HG02938 (cell line): Measurements from ENCODE around the gene IQGAP1.
A peak's percentile ranks its signal among the peaks of the same experiment; 100 is the strongest.
"Not testable (repeated sequence)": the region's sequence is repeated elsewhere in the genome, so short reads cannot be mapped to it uniquely, and the experiment has no call there.

Source experiments
- ATAC-seq: cut with Tn5 transposase; IDR thresholded peaks from one replicate; pipeline ENCODE4 v1.9.1; 2021; ENCODE audit warnings: mild to moderate bottlenecking, moderate library complexity; ENCODE audit not compliant: unreplicated experiment

IQGAP1 gene

GRCh38 chr15:90409587-90409986 lies 21.5 kb downstream of the IQGAP1 start:
- not testable (repeated sequence) for ATAC-seq

DNA sequence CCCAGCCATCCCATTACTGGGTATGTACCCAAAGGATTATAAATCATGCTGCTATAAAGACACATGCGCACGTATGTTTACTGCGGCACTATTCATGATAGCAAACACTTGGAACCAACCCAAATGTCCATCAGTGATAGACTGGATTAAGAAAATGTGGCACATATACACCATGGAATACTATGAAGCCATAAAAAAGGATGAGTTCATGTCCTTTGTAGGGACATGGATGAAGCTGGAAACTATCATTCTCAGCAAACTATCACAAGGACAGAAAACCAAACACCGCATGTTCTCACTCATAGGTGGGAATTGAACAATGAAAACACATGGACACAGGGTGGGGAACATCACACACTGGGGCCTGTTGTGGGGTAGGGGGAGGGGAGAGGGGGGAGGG lies 22.3 kb downstream of the IQGAP1 start:
- not testable (repeated sequence) for ATAC-seq

- no peak for ATAC-seq
These were observed 23.1 kb downstream of the IQGAP1 start for GRCh38 chr15:90411176-90411575.

GRCh38 chr15:90412356-90413194 lies 24.5 kb downstream of the IQGAP1 start:
- ATAC-seq: peak; percentile 84

DNA sequence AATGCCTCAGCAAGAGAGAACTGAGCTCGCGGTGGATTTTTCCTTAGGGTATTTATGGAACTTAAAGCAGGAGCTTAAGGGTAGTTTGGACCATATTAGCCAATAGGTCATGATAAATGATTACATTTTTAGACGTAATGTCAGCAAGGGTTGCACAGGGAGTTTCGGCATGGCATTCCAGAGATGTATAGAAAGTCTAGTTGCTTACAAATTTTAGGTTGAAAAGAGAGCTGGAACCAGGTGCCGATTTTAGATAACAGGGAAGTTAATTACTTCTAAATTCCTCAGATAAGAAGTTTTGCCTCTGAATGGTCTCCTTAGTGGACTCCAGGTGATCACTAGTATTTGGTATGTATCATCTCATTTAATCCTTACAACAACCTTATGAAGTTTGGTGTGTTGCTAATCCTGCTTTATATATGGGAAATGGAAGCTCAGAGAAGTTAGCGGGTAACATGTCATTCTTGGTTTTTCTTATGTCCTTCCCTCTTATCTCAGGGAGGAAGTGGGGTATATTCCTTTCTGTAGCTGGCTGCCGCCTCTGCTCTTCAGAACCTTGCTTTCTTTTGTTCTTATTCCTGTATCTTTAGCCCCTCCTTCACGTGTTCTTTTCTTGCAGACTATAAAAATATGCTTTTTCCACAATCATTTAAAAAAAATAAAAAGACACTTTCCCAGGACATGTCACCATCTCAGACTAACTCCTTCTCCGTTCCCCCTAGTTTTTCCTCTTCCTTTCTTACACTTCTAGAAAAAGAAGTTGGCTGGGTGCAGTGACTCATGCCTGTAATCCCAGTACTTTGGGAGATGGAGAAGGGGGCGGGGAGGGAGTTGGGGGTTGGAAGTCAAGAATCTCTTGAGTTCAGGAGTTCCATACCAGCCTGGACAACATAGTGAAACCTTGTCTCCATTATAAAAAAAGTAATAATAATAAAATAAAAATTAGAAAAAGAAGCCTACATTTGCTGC lies 25.7 kb downstream of the IQGAP1 start:
- no peak for ATAC-seq

- ATAC-seq: no peak
These were observed 26.5 kb downstream of the IQGAP1 start for GRCh38 chr15:90414408-90415028.

- ATAC-seq: not testable (repeated sequence)
These were observed 28.0 kb downstream of the IQGAP1 start for GRCh38 chr15:90416052-90416451.

DNA sequence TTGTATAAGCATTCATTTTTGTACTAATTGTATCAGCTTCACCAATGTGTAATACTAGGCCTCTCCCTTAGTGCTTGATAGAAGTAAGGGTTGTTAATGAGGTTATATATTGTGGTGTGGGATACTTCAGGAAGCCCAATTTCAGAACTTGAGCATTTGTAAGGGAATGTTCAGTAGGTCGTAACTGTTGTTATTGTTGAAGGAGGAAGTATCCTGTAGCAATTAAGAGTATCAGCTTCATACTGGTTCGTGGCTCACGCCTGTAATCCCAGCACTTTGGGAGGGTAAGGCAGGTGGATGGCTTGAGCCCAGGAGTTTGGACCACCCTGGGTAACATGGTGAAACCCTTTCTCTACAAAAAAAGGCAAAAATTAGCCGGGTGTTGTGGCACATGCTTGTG lies 30.6 kb downstream of the IQGAP1 start:
- ATAC-seq: no peak

DNA sequence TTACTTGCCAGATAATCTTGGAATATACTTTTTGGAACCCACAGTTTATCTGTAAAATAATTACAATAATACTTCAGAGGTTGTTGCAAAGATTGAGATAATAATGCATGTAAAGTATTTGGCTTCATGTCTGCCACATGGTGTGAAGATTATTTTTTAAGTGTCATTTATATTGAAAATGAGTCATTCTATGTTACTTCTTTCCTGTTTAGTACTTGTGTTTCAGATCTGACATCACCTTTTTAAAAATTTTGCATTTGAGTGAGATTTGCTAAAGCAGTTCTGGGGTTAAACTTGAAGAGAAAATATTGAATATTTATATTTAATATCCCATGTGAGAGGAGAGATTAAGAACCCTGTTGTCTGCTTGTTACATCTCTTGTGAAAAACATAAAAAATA lies 31.2 kb downstream of the IQGAP1 start:
- ATAC-seq: no peak

DNA sequence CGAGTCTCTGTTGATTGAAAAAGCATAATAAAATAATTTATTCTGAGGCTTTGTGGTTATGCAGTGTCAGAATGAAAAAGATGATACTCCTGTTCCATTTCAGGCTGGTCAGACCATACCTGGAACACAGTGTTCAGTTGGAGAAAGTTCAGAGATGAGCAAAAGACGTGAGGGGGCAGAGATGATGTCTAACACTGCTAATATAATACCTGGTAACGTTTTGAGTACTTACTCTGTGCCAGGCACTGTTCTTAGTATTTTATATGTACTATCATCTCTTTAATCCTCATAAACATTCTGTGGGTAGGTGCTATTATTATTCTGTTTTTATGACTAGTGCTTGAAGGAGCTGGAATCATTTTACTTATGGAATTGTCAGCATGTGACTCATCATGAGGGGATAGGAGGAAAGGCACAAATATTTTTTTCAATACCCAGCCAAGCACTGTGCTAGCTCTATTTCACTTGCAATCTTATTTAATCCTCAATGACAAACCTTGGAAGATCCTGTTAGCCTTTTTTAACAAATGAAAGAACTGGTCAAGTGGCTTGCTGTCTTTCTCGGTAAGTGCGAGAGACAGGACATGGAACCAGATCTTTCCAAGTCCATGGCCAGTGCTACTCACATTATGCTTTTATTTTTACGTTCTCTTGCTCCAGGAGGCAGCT lies 31.8 kb downstream of the IQGAP1 start:
- ATAC-seq: peak; percentile 44

DNA sequence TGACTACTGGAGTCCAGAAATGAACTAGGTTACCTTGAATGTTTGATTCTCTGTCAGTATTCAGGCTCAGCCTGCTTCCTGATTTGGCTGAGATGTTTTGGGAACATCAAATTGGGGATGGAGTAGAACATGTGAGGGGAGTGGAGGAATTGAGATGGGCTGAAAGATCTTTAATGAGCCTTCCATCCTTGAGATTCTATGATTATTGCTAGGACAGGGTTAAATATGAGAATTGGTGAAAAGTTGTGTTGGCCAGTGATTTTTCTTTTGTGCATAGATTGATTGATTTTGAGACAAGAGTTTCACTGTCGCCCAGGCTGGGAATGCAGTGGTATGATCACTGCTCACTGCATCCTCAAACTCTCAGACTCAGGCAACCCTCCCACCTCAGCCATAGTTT lies 32.4 kb downstream of the IQGAP1 start:
- no peak for ATAC-seq

- no peak for ATAC-seq
These were observed 33.5 kb downstream of the IQGAP1 start for GRCh38 chr15:90421527-90421926.

DNA sequence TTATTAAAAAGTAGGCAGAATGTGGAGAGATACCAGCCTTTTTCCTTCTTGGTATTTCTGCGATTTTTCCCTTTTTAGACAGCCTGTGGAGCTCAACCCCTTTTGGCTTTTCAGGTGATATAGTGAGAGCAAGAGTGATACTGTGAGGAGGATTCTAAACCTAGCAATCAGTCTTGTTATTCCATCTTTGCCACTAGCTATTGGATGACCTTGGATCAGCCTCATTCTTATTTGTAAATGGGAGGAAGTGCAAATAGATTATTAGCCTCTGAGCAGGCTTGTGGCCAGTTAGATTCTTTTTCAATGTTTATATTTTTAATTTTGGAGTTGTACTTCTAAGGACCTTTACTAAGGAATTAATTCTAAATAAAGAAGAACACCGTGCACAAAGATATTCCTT lies 34.0 kb downstream of the IQGAP1 start:
- no peak for ATAC-seq

- ATAC-seq: no peak
These were observed 34.9 kb downstream of the IQGAP1 start for GRCh38 chr15:90422936-90423335.

- no peak for ATAC-seq
These were observed 35.8 kb downstream of the IQGAP1 start for GRCh38 chr15:90423801-90424319.

DNA sequence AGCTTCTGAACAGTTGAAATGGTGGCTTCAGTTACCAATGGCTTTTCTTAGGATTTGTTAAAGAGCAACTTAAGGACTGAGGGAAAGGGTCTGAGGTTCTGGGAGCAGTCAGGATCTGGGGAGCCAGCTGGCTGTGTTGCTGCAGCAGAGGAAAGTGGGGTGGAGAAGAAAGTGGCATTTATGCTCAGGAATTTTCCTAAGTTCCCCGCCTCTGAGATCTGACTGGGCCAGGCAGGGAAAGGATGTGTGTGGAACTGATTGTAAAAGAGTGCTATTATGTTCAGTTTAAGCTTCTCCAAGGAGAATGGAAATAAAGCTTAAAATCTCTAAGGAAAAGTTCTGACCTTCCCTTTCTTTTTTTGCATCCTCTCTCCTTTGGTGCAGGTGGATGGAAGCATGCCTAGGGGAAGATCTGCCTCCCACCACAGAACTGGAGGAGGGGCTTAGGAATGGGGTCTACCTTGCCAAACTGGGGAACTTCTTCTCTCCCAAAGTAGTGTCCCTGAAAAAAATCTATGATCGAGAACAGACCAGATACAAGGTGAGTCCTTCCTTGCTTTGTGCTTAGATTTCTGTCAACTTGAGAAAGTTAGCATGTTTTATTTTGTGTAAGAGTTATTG lies 37.8 kb downstream of the IQGAP1 start:
- no peak for ATAC-seq

DNA sequence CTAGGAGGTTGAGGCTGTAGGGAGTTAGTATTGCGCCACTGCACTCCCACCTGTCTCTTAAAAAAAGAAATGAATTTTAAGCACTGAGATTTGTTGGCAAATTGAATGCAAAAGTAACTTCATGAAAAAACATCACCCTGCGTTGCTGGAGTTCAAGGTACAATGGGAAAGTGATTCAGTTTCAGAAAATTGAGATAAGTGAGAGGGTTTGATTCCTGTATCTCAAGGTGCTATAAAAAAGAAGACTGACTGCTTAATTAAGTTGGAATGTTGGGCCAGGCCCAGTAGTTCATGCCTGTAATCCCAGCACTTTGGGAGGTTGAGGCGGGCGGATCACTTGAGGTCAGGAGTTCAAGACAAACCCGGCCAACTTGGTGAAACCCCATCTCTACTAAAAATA lies 39.1 kb downstream of the IQGAP1 start:
- ATAC-seq: no peak

DNA sequence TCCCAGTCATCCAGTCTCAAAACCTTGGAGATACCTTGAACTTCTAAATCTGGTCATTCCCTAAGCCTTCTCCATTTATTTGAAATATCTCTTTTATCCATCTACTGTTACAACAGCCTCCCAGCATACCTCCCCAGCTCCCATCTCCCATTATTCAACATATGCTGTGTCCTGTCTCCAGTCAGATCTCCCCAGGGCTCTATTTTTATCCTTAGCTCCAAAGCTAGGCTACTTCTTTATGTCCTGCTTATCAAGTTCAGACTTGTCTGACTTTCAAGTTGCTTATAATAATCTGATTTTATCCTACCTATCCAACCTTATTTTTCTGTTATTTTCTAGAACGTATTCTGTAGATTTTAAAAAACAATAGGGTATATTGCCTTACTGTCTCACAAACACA lies 44.2 kb downstream of the IQGAP1 start:
- no peak for ATAC-seq

- no peak for ATAC-seq
These were observed 47.8 kb downstream of the IQGAP1 start for GRCh38 chr15:90435652-90436337.

- ATAC-seq: no peak
These were observed 48.9 kb downstream of the IQGAP1 start for GRCh38 chr15:90436952-90437351.
